GM18505 (cell line): ENCODE data around the gene EVA1A.
"Not testable (repeated sequence)": the region's sequence is repeated elsewhere in the genome, so short reads cannot be mapped to it uniquely, and the experiment has no call there.

ENCODE experiments used
- ATAC-seq: cut with Tn5 transposase; IDR thresholded peaks from one replicate; pipeline ENCODE4 v1.9.1; 2021; ENCODE audit not compliant: unreplicated experiment
- POLR2A ChIP-seq: IDR thresholded peaks from 4 replicates; pipeline ENCODE4 v1.6.1; 2011; ENCODE audit warnings: borderline replicate concordance; ENCODE audit not compliant: insufficient read depth, insufficient read length; ENCODE audit errors: extremely low read depth

The EVA1A gene

GRCh38 chr2:75503048-75503607, 57.6 kb downstream of the EVA1A start:
- ATAC-seq, result no peak
- TF ChIP-seq POLR2A, result no peak

- TF ChIP-seq POLR2A, result no peak
- ATAC-seq, result no peak
These were observed 60.1 kb downstream of the EVA1A start for GRCh38 chr2:75500633-75501032.

DNA sequence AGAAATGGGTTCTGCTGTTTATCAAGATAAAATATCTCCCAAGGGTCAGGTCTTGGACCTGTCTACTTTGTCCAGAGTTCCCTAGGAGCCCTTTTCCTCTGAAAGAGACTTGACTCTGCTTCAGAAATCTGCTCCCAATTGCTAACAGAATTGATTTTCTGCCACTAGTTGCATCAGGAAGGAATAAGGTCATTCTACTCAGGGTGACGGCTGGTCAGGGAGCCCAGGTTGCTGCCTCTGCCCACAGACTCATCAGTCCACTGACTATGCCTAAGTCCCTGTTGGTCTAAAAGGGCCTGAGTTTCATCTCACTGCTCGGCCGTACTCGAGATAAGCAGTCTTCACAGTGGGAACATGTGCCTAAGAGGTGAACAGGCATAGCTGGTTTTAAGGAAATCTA, 61.2 kb downstream of the EVA1A start:
- ATAC-seq, result no peak
- TF ChIP-seq POLR2A, result no peak

GRCh38 chr2:75498907-75499306, 61.8 kb downstream of the EVA1A start:
- TF ChIP-seq POLR2A, result no peak
- no peak for ATAC-seq

GRCh38 chr2:75497256-75497655, 63.5 kb downstream of the EVA1A start:
- TF ChIP-seq POLR2A, result no peak

DNA sequence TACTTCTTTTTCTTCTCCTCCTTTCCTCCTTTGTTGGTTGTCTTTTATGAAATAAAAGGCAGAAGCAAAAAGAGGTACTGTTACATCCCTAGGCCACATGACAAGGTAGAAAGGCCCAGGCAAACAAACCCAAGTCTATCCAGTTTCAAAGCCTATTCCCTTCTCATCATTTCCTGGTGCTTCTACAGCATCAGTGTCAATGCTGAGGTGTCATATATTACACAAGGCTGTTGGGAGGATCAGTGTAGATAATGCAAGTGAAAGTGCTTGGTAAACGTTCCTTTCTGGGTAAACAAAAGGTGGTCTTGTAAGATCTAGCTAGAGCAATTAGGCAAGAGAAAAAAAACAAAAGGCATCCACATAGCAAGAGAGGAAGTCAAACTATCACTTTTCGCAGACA, 64.9 kb downstream of the EVA1A start:
- no peak for TF ChIP-seq POLR2A
- no peak for ATAC-seq

More at GRCh38 chr2:75497256-75497655, 63.5 kb downstream of the EVA1A start:
- no peak for ATAC-seq

- TF ChIP-seq POLR2A, result no peak
- no peak for ATAC-seq
These were observed 66.5 kb downstream of the EVA1A start for GRCh38 chr2:75494137-75494769.

DNA sequence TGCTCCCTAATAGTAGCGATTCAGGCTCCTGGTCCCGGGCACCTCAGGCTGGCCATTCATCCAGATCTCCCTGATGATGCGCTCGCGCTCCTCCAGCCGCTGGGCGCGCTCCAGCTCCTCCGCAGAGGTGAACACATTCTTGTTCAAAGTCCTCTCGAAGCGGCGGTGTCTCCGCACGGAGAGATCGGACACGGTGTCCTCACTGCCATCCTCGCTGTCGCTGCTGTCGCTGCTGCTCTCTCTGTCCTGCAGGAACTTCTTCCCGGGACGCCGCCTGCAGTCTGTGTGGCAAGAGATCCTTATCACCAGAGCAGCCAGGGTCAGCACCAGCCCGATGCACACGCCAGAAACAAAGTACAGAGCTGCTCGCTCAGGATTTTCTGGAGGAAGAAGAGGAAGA, 67.5 kb downstream of the EVA1A start:
- no peak for ATAC-seq
- no peak for TF ChIP-seq POLR2A

GRCh38 chr2:75491129-75491753, 69.5 kb downstream of the EVA1A start:
- ATAC-seq, result no peak
- no peak for TF ChIP-seq POLR2A

DNA sequence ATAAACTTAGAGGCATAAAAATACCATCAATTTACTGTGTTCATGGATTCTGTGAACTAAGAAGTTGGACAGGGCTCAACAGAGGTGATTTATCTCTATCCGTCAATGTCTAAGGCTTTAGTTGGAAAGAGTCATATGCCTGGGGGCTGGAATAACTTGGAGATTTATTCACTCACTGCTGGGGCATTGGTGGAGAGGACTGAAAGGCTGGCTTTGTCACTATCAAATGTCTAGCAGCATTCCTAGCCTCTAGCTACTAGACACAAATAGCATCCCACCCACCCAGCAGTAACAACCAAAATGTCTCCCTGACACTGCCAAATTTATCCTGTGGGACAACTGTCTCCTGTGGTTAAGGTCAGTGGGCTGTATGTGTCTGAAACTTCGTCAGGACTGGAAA, 71.0 kb downstream of the EVA1A start:
- no peak for TF ChIP-seq POLR2A
- no peak for ATAC-seq

- no peak for ATAC-seq
- TF ChIP-seq POLR2A, result no peak
These were observed 72.6 kb downstream of the EVA1A start for GRCh38 chr2:75488157-75488556.

GRCh38 chr2:75486735-75487134, 74.0 kb downstream of the EVA1A start:
- ATAC-seq, result not testable (repeated sequence)

DNA sequence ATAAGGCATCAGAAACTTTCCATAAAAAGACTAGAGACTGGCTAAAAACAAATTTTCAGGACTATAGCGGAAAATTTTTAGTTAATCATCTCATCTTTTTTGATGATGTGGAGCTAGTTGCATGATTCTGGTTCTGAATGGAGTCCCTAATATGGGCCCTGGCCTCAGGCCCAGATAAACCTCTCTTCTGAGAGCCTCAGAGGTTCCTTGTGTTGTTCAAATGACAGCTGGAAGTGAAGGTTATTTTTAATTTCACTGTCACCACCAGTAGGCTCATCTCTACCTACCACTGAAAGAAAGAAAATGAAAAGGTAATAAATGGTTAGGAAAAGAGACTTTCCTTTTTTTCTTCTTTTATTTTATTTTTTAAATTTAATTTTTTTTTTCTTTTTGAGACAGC, 75.9 kb downstream of the EVA1A start:
- ATAC-seq, result no peak
- TF ChIP-seq POLR2A, result no peak

DNA sequence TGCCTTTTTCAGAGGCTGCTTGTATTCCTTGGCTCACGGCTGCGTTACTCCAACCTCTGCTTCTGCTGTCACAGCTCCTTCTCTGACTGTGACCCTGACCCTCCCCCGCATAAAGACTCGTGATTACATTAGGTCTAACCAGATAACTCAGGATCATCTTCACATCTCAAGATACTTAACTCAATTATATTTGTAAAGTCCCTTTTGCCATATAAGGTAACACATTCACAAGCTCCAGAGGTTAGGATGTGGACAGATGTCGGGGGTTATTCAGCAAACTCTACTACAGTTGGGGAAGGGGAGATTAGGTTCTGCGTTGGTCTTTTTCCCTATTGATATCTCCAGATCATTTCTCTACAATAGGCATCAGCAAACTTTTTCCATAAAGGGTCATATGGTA, 76.9 kb downstream of the EVA1A start:
- no peak for ATAC-seq
- TF ChIP-seq POLR2A, result no peak
